Ectodermal cell (in vitro differentiated cells): ENCODE measurements around the gene RNF208.

Experiments used
- H3K27ac ChIP-seq: 2 replicates; pipeline ENCODE4 v1.7.0; 2013; ENCODE audit warnings: mild to moderate bottlenecking, low read depth, low read length; ENCODE audit not compliant: insufficient read depth, poor library complexity, severe bottlenecking
- H3K27me3 ChIP-seq: 2 replicates; pipeline ENCODE4 v1.7.0; 2013; ENCODE audit warnings: mild to moderate bottlenecking, low read length; ENCODE audit not compliant: insufficient read depth, control insufficient read depth, poor library complexity, severe bottlenecking
- H3K36me3 ChIP-seq: one replicate; pipeline ENCODE4 v1.7.0; 2013; ENCODE audit warnings: low read length; ENCODE audit not compliant: control insufficient read depth, insufficient read depth
- H3K4me1 ChIP-seq: one replicate; pipeline ENCODE4 v1.7.0; 2013; ENCODE audit warnings: low read length; ENCODE audit not compliant: control insufficient read depth, insufficient read depth
- H3K4me3 ChIP-seq: 2 replicates; pipeline ENCODE4 v1.7.0; 2013; ENCODE audit warnings: low read depth, low read length, control low read depth; ENCODE audit not compliant: insufficient read depth
- H3K9me3 ChIP-seq: 2 replicates; pipeline ENCODE4 v1.7.0; 2013; ENCODE audit warnings: mild to moderate bottlenecking, low read length, moderate library complexity; ENCODE audit not compliant: control insufficient read depth
- WGBS, 2 experiments: methylation state at CpG; one replicate each; pipeline ENCODE4 v1.1.7; 2013; ENCODE audit warnings: missing lambda C conversion rate in 2 of 2; 5-methylcytosine and 5-hydroxymethylcytosine counted together

Gene RNF208

DNA sequence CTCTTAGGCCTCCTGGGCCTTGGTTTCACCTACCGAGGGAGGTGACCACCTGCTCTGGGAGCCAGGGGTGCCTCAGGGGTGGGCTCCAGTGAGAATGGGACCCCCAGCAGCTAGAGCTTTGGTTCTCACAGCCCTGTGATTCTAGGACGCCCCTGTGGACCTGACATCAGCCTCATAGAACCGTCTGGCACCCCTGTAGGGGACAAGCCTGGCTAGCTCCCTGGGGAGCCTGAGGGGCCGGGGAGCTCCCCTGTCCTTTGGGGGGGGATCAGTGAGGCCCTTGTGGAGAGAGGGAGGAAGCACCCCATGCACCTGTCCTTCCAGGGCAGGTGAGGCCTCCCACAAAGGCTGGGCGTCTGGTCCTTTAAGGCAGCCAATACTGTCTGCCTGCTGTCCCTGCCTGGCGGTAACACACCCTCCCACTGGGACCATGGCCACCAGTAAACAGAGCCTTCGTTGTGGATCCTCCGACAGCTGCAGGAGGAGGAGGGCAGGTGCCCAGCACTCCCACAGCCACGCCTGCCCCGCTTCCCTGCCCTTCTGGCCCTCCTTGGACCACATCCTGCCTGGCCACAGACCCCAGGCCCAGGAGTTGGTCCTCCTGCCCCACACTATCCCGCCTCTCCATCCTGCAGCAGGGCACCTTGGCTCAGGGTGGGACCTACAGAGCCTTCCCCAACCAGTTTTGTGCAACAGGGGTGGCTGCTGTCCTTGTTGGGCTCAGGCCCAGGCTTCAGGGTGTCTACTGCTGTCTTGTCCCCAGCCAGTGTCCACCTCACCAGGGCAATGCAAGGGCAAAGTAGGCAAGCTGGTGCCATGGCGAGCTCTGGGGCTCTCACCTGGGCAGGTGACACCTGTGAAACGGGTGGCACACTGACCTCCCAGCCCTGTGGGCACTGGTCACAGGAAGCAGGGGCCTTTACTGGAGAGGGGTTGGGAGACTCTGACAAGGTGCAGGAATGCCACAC is 16.0 kb upstream of the RNF208 start:
- Histone ChIP-seq H3K4me1 (peaks cover 38% of the 10 kb centered on the region), H3K9me3 (no peaks in the 10 kb centered on the region), H3K27ac (no peak overlapping the region), H3K4me3 (peak overlapping the region; percentile 1), H3K27me3 (no peaks in the 10 kb centered on the region), H3K36me3 (peaks cover 4% of the 10 kb centered on the region)
- 76% methylated on average over 13 of the region's 13 CpGs for WGBS, 2 experiments

DNA sequence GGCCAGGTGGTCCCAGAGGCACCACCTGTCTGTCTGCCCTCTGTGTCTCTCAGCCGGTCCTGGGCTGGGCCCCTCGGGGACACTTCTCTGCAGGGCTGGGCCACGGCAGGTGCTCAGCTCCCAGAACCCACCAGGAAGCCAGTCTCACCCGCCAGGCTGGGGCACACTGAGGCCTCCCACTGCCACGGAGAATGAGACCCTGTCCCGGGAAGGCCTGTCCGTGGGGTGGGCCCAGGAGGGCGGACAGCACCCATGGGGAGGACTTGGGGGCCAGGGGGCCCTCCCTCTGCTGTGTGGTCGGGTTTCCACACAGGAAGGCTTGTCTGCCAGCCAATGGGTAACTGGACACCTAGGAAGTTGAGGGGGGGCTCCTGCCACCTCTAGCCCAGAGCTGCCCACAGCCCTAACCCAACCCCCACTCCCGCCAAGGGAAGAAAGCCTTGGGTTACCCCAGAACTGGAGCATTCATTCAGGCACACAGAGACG is 14.9 kb upstream of the RNF208 start:
- Histone ChIP-seq H3K4me3 (peak overlapping the region; percentile 6), H3K27ac (no peak overlapping the region)
- WGBS, 2 experiments, result 64 to 65% methylated on average over 11 of the region's 11 CpGs

GRCh38 chr9:137236238-137236935 is 14.3 kb upstream of the RNF208 start:
- no peaks in the 10 kb centered on the region for H3K9me3 ChIP-seq
- 30 to 33% methylated on average over 31 of the region's 31 CpGs for WGBS, 2 experiments
- no peaks in the 10 kb centered on the region for H3K27me3 ChIP-seq
- peaks cover 29% of the 10 kb centered on the region for H3K4me1 ChIP-seq
- H3K27ac ChIP-seq, result no peak overlapping the region
- H3K36me3 ChIP-seq, result no peaks in the 10 kb centered on the region
- H3K4me3 ChIP-seq, result peak overlapping the region; percentile 6

More for the DNA sequence above, 14.9 kb upstream of the RNF208 start:
- Histone ChIP-seq H3K27me3 (no peaks in the 10 kb centered on the region), H3K4me1 (peaks cover 30% of the 10 kb centered on the region), H3K36me3 (no peaks in the 10 kb centered on the region), H3K9me3 (no peaks in the 10 kb centered on the region)

GRCh38 chr9:137235424-137236237 is 13.6 kb upstream of the RNF208 start:
- Histone ChIP-seq H3K4me1 (peaks cover 29% of the 10 kb centered on the region), H3K27me3 (no peaks in the 10 kb centered on the region), H3K9me3 (no peaks in the 10 kb centered on the region), H3K4me3 (no peak overlapping the region), H3K27ac (no peak overlapping the region), H3K36me3 (no peaks in the 10 kb centered on the region)
- WGBS, 2 experiments, result 84 to 85% methylated on average over 35 of the region's 35 CpGs

DNA sequence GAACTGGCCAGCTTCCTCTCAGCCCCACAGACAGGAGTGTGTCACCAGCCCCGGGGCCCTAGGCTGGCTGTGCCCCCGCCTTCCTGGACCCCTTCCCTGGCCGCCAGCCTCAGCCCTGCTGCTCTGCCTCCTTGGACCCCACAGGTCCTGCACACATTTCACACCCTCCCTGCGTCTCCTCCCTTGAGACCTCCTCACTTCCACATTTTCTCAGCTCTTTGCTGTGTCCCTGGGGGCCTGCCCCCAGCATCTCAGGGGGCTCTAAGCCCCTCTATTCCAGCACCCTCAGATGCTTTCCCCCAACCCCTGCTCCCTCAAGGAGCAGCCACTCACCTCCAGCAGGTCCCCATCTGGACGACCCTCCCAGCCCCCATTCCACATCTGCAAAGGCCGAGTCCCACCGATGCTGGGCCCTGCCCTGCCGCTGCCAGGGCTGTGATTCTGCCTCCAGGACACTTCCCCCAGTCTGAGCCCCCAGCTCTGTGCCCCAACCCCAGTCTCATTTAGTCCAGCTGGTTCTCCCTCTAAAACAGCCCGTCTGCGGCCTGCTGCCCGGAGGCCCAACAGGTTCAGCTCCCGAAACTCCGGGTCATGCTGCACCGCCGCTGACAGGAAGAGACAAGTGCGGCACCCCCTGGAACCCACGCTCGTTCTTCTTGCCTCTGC is 12.9 kb upstream of the RNF208 start:
- Histone ChIP-seq H3K27ac (no peak overlapping the region), H3K36me3 (no peaks in the 10 kb centered on the region), H3K27me3 (no peaks in the 10 kb centered on the region), H3K9me3 (no peaks in the 10 kb centered on the region), H3K4me1 (peaks cover 29% of the 10 kb centered on the region), H3K4me3 (no peak overlapping the region)
- 83 to 88% methylated on average over 17 to 18 of the region's 18 CpGs for WGBS, 2 experiments

DNA sequence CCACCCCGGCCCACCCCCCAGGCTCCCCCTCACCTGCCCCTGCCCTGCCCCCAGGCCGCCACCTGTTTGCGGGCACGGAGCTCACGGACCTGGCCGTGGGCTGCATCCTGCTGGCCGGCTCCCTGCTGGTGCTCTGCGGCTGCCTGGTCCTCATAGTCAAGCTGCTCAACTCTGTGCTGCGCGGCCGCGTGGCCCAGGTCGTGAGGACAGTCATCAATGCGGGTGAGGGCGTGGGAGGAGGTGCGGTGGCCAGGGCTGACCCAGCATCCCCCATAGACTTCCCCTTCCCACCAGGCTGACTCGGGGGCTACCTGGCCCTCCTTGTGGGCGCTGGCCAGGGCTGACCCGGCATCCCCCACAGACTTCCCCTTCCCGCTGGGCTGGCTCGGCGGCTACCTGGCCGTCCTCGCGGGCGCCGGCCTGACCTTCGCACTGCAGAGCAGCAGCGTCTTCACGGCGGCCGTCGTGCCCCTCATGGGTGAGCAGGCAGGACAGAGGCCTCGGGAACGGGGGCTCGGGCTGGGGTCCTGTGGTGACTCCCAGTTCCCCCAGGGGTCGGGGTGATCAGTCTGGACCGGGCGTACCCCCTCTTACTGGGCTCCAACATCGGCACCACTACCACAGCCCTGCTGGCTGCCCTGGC is 12.1 kb upstream of the RNF208 start:
- Histone ChIP-seq H3K27ac (no peak overlapping the region), H3K4me3 (no peak overlapping the region), H3K36me3 (no peaks in the 10 kb centered on the region), H3K27me3 (no peaks in the 10 kb centered on the region), H3K4me1 (peaks cover 27% of the 10 kb centered on the region), H3K9me3 (no peaks in the 10 kb centered on the region)
- WGBS, 2 experiments, result 89% methylated on average over 40 of the region's 40 CpGs

DNA sequence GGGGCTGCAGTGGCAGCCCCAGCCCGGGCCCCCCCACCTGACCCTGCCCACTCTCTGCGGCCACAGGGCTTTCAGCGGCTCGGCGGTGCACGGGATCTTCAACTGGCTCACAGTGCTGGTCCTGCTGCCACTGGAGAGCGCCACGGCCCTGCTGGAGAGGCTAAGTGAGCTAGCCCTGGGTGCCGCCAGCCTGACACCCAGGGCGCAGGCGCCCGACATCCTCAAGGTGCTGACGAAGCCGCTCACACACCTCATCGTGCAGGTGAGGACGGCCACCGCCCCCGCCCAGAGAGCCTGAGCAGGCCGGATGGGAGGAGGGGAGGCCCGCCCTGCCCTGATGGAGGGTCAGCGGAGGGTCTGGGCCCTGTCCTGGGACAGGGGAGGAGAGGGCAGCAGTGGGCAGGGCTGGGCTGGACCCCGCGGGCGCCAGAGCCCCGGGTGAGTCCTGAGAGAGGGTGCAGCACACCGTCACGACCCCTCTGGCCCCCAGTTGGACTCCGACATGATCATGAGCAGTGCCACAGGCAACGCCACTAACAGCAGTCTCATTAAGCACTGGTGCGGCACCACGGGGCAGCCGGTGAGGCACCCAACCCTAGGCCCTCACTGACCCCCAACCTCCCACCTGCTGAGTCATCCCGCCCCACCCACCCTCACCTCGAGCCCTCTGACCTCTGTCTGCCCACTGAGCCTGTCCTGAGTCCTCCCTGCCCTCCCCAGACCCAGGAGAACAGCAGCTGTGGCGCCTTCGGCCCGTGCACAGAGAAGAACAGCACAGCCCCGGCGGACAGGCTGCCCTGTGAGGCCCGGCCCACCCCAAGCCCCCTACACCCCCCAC is 11.3 kb upstream of the RNF208 start:
- peaks cover 21% of the 10 kb centered on the region for H3K4me1 ChIP-seq
- no peak overlapping the region for H3K27ac ChIP-seq
- no peak overlapping the region for H3K4me3 ChIP-seq
- H3K27me3 ChIP-seq, result no peaks in the 10 kb centered on the region
- no peaks in the 10 kb centered on the region for H3K36me3 ChIP-seq
- WGBS, 2 experiments, result 87 to 88% methylated on average over 37 to 39 of the region's 40 CpGs
- no peaks in the 10 kb centered on the region for H3K9me3 ChIP-seq

DNA sequence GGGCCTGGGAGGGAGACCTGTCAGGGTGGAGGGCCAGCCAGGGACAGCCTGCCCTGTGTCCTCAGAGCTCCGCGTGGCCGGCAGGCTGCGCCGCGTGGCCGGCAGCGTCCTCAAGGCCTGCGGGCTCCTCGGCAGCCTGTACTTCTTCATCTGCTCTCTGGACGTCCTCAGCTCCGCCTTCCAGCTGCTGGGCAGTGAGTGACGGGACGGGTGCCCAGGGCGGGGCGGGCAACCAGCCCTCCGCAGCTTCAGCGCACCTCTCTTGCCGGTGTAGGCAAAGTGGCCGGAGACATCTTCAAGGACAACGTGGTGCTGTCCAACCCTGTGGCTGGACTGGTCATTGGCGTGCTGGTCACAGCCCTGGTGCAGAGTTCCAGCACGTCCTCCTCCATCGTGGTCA is 10.5 kb upstream of the RNF208 start:
- 91 to 92% methylated on average over 24 of the region's 24 CpGs for WGBS, 2 experiments

More for the DNA sequence above, 10.5 kb upstream of the RNF208 start:
- Histone ChIP-seq H3K9me3 (no peaks in the 10 kb centered on the region), H3K27me3 (no peaks in the 10 kb centered on the region), H3K4me1 (peaks cover 14% of the 10 kb centered on the region), H3K4me3 (no peak overlapping the region), H3K36me3 (no peaks in the 10 kb centered on the region), H3K27ac (no peak overlapping the region)
